MM.1S (cell line): ENCODE data around the gene TOM1.

Source experiments
- DNase-seq: peaks from one replicate; pipeline ENCODE4 v3.0.0-alpha.2; 2015
- H2AFZ ChIP-seq: fragments of 300-600 bp; sonication (generic); 2 replicates; pipeline ENCODE4 v1.6.0; 2016; ENCODE audit warnings: antibody characterized with exemption, low read length
- H3F3A ChIP-seq: fragments of 300-600 bp; sonication (generic); 2 replicates; pipeline ENCODE4 v1.6.1; 2016; ENCODE audit warnings: mild to moderate bottlenecking, antibody characterized with exemption, low read length, moderate library complexity, mixed read lengths; ENCODE audit not compliant: insufficient read depth
- H3K27ac ChIP-seq: fragments of 300-600 bp; sonication (generic); 2 replicates; pipeline ENCODE4 v1.5.1; 2016; ENCODE audit warnings: mild to moderate bottlenecking, low read length
- H3K27me3 ChIP-seq: fragments of 300-600 bp; sonication (generic); replicated peaks from 2 replicates; pipeline ENCODE4 v1.6.0; 2016; ENCODE audit warnings: low read length; ENCODE audit not compliant: insufficient read depth
- H3K36me3 ChIP-seq: fragments of 300-600 bp; sonication (generic); replicated peaks from 2 replicates; pipeline ENCODE4 v1.6.1; 2016; ENCODE audit warnings: mild to moderate bottlenecking, low read length, mixed read lengths; ENCODE audit not compliant: insufficient read depth
- H3K4me1 ChIP-seq: fragments of 300-600 bp; sonication (generic); 2 replicates; pipeline ENCODE4 v1.6.1; 2016; ENCODE audit warnings: low read length, mixed read lengths
- H3K4me2 ChIP-seq: fragments of 300-600 bp; sonication (generic); 2 replicates; pipeline ENCODE4 v1.6.0; 2016; ENCODE audit warnings: low read depth, low read length
- H3K4me3 ChIP-seq: fragments of 300-600 bp; sonication (generic); 2 replicates; pipeline ENCODE4 v1.5.1; 2016; ENCODE audit warnings: low read length, mixed read lengths
- H3K79me2 ChIP-seq: fragments of 300-600 bp; sonication (generic); 2 replicates; pipeline ENCODE4 v1.6.1; 2016; ENCODE audit warnings: mixed run types, low read length, mixed read lengths
- H3K9ac ChIP-seq: fragments of 300-600 bp; sonication (generic); 2 replicates; pipeline ENCODE4 v1.6.1; 2016; ENCODE audit warnings: low read length, mixed read lengths
- H3K9me2 ChIP-seq: fragments of 300-600 bp; sonication (generic); replicated peaks from 2 replicates; pipeline ENCODE4 v1.6.1; 2016; ENCODE audit warnings: mild to moderate bottlenecking, low read length, mixed read lengths; ENCODE audit not compliant: insufficient read depth
- H3K9me3 ChIP-seq: fragments of 300-600 bp; sonication (generic); replicated peaks from 2 replicates; pipeline ENCODE4 v1.6.1; 2016; ENCODE audit warnings: mild to moderate bottlenecking, low read length, mixed read lengths; ENCODE audit not compliant: insufficient read depth
- H4K20me1 ChIP-seq: fragments of 300-600 bp; sonication (generic); 2 replicates; pipeline ENCODE4 v1.6.1; 2016; ENCODE audit warnings: mild to moderate bottlenecking, low read length, moderate library complexity, mixed read lengths; ENCODE audit not compliant: insufficient read depth
- EZH2 ChIP-seq: fragments of 300-600 bp; sonication (generic); optimal IDR thresholded peaks from 2 replicates; pipeline ENCODE3; 2017; ENCODE audit warnings: low read depth, mild to moderate bottlenecking, antibody characterized with exemption, low read length, mixed read lengths
- EZH2phosphoT487 ChIP-seq: fragments of 300-600 bp; sonication (generic); IDR thresholded peaks from 2 replicates; pipeline ENCODE4 v1.6.1; 2018; ENCODE audit warnings: antibody characterized with exemption, low read length
- TF ChIP-seq, protein P1 (sequence below): fragments of 300-600 bp; sonication (generic); IDR thresholded peaks from 2 replicates; pipeline ENCODE4 v1.5.1; 2016; ENCODE audit warnings: antibody characterized with exemption, low read length, mixed read lengths

TOM1 gene

DNA sequence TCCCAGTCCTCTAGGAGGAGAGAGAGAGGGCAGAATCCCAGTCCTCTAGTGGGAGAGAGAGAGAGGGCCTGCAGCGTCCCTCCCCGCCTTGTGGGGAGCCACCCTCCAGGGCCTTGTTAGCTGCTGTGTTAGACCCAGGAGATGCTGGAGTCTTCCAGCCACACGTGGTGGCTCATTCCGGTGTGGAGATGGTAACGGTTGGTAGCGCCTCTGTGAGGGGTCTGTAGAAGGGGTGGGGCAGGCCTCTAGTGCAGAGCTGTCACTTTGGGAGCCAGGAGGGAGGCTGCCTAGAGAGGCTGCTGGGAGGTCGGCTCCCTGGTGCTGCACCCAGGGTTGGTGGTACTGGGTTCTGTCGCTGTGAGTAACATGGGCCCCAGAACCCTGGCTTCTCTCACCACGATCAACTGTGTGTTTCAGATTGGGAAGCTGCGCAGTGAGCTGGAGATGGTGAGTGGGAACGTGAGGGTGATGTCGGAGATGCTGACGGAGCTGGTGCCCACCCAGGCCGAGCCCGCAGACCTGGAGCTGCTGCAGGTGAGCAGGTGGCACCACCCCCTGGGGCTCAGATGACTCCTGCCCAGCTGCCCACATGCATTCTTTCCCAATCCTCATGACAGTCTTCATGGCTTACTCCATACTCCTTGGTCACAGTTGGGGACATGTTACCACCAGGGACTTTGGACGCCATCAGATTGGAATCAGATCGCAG lies 27.3 kb downstream of the TOM1 start:
- no peaks in the 10 kb centered on the region for H3K4me1 ChIP-seq
- H4K20me1 ChIP-seq = no peaks in the 10 kb centered on the region
- H3K9me3 ChIP-seq = no peaks in the 10 kb centered on the region
- no peak overlapping the region for H2AFZ ChIP-seq
- no peaks in the 10 kb centered on the region for H3K27me3 ChIP-seq
- no peaks in the 10 kb centered on the region for H3F3A ChIP-seq
- H3K9me2 ChIP-seq = no peaks in the 10 kb centered on the region
- no peaks in the 10 kb centered on the region for H3K36me3 ChIP-seq
- no peak overlapping the region for H3K4me3 ChIP-seq
- H3K79me2 ChIP-seq = no peaks in the 10 kb centered on the region
- no peak overlapping the region for H3K9ac ChIP-seq
- H3K4me2 ChIP-seq = no peak overlapping the region
- no peak for DNase-seq
- TF ChIP-seq EZH2phosphoT487 (no peak), EZH2 (no peak)
- TF ChIP-seq, protein P1, sequence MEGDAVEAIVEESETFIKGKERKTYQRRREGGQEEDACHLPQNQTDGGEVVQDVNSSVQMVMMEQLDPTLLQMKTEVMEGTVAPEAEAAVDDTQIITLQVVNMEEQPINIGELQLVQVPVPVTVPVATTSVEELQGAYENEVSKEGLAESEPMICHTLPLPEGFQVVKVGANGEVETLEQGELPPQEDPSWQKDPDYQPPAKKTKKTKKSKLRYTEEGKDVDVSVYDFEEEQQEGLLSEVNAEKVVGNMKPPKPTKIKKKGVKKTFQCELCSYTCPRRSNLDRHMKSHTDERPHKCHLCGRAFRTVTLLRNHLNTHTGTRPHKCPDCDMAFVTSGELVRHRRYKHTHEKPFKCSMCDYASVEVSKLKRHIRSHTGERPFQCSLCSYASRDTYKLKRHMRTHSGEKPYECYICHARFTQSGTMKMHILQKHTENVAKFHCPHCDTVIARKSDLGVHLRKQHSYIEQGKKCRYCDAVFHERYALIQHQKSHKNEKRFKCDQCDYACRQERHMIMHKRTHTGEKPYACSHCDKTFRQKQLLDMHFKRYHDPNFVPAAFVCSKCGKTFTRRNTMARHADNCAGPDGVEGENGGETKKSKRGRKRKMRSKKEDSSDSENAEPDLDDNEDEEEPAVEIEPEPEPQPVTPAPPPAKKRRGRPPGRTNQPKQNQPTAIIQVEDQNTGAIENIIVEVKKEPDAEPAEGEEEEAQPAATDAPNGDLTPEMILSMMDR = no peak
- no peak overlapping the region for H3K27ac ChIP-seq

DNA sequence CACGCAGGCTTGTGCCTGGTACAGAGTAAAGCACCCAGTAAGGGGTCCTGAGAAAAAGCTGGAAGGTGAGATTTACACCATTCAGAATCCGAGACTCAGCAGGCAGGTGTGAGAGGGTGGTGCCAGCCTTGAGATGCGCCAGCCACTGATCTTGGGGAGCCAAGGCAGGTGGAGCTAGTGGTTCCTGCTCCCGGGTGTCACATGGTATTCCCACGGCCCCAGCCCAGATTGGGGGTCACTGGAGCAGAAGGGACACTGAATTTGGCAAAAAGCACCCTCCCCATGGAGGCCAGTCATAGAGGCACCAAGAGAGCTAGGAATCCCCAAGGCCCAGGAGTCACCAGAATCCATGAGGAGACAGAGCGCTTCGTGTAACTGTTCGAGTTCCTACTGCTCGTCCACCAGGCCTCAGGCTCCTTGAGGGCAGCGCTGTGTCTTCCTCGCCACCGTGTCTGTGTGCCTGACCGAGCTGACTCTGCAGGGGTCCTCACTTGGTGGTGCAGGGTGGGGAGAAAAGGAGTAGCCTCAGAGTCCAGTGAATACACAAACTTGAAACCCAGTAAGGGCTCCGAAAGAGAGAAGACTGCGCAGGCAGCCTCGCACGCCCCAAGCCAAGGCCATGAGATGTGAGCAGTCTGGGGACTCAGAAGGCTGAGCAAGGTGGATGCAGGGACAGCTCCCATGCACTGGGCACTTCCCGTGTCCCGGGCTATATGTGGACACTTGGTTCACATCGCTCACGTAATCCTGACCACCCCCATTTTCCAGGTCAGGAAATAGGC lies 28.2 kb downstream of the TOM1 start:
- H3F3A ChIP-seq = no peaks in the 10 kb centered on the region
- no peaks in the 10 kb centered on the region for H3K9me3 ChIP-seq
- H3K4me3 ChIP-seq = no peak overlapping the region
- TF ChIP-seq, protein P1 = no peak
- TF ChIP-seq EZH2 (no peak), EZH2phosphoT487 (no peak)
- no peaks in the 10 kb centered on the region for H3K9me2 ChIP-seq
- no peaks in the 10 kb centered on the region for H3K27me3 ChIP-seq
- H3K9ac ChIP-seq = no peak overlapping the region
- no peak overlapping the region for H2AFZ ChIP-seq
- no peaks in the 10 kb centered on the region for H3K36me3 ChIP-seq
- no peaks in the 10 kb centered on the region for H4K20me1 ChIP-seq
- H3K27ac ChIP-seq = no peak overlapping the region
- H3K4me1 ChIP-seq = no peaks in the 10 kb centered on the region
- H3K4me2 ChIP-seq = no peak overlapping the region
- H3K79me2 ChIP-seq = no peaks in the 10 kb centered on the region
- no peak for DNase-seq

- Histone ChIP-seq H3K79me2 (no peaks in the 10 kb centered on the region), H3K27ac (no peak overlapping the region), H2AFZ (no peak overlapping the region), H3K9me2 (no peaks in the 10 kb centered on the region), H3K4me1 (no peaks in the 10 kb centered on the region), H4K20me1 (no peaks in the 10 kb centered on the region), H3K27me3 (no peaks in the 10 kb centered on the region), H3K4me3 (no peak overlapping the region), H3K9me3 (no peaks in the 10 kb centered on the region), H3K9ac (no peak overlapping the region), H3K4me2 (no peak overlapping the region), H3F3A (no peaks in the 10 kb centered on the region), H3K36me3 (no peaks in the 10 kb centered on the region)
- no peak for DNase-seq
- no peak for TF ChIP-seq EZH2phosphoT487
Observed at GRCh38 chr22:35328472-35328885, 28.8 kb downstream of the TOM1 start.
